Sigmoid colon (tissue), 4 donors: ENCODE results near the gene DNPH1.

ENCODE experiments used
- EP300 ChIP-seq, 4 donors: sonication (generic); formaldehyde crosslinking; IDR thresholded peaks; one replicate each; pipeline ENCODE4 v1.6.1; 2017; ENCODE audit warnings: antibody characterized with exemption in 4 of 4
- POLR2A ChIP-seq, 2 donors: fragments of 450-650 bp; IDR thresholded peaks; one replicate each; pipeline ENCODE4 v1.6.1; 2016; ENCODE audit warnings: antibody characterized with exemption in 2 of 2, mild to moderate bottlenecking in 2 of 2, moderate library complexity in 2 of 2
- POLR2AphosphoS5 ChIP-seq, 4 donors: sonication (generic); formaldehyde crosslinking; IDR thresholded peaks; one replicate each; pipeline ENCODE4 v1.6.1; 2017; ENCODE audit warnings: antibody characterized with exemption in 4 of 4
- TF ChIP-seq, protein P1 (sequence below), 4 experiments: fragments of 450-650 bp in 3 of 4; fragments of 200-600 bp in 1 of 4; IDR thresholded peaks; one replicate each; pipeline ENCODE4 v1.5.1; 2016 to 2019; ENCODE audit warnings: antibody characterized with exemption in 4 of 4, mild to moderate bottlenecking in 3 of 4, moderate library complexity in 2 of 4

DNA sequence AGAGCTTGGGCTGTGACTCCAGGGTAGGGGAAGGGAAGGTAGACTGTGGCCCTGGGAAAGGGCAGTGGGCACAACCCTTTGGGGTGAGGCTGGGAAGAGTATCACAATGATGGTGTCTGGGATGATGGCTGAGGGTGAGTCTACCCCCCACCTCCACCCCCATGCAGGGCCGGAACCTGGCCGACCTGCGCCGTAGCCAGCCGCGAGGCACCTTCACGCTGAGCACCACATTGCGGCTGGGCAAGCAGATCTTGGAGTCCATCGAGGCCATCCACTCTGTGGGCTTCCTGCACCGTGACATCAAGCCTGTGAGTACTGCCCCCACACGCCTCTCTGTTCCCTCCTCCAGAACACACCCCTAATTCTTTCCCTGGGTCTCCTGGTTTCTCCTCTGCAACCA lies 24.1 kb upstream of the DNPH1 start:
- TF ChIP-seq, protein P1, sequence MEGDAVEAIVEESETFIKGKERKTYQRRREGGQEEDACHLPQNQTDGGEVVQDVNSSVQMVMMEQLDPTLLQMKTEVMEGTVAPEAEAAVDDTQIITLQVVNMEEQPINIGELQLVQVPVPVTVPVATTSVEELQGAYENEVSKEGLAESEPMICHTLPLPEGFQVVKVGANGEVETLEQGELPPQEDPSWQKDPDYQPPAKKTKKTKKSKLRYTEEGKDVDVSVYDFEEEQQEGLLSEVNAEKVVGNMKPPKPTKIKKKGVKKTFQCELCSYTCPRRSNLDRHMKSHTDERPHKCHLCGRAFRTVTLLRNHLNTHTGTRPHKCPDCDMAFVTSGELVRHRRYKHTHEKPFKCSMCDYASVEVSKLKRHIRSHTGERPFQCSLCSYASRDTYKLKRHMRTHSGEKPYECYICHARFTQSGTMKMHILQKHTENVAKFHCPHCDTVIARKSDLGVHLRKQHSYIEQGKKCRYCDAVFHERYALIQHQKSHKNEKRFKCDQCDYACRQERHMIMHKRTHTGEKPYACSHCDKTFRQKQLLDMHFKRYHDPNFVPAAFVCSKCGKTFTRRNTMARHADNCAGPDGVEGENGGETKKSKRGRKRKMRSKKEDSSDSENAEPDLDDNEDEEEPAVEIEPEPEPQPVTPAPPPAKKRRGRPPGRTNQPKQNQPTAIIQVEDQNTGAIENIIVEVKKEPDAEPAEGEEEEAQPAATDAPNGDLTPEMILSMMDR (IDR thresholded peaks at IDR 0.05): no peak
- TF ChIP-seq POLR2A (IDR thresholded peaks at IDR 0.05) (no peak), EP300 (IDR thresholded peaks at IDR 0.05) (no peak), POLR2AphosphoS5 (IDR thresholded peaks at IDR 0.05) (no peak)
